A549 treated with RU486 at 1 μM for 4 hours (cell line): ENCODE data around the gene C1QA. TPM values are rescaled to one million over a fixed set of nuclear protein-coding genes. Genes with fewer than 3 reads are reported as not detected.

Experiments
- total RNA-seq: library from RNA; stranded (reverse); fragments of 200-300 nt; extraction: Qiagen RNA extraction; gene quantifications from 5 replicates; pipeline ENCODE4 v1.2.3, GENCODE V29; 2022; ENCODE audit warnings: low read depth

Gene C1QA
- total RNA-seq = not detected in 5 replicates

GRCh38 chr1:22636353-22636752, at the start of gene C1QA:
C1QA (plus strand) TSS chr1:22636628; CDS start chr1:22637617, 989 bp downstream.

GRCh38 chr1:22643381-22643780, 7.0 kb downstream of the C1QA start, which contains the start of gene C1QC:
C1QC (plus strand) TSS chr1:22643633; CDS start chr1:22644024, 391 bp downstream.

GRCh38 chr1:22652881-22653316, 16.5 kb downstream of the C1QA start, which contains the start of gene C1QB:
C1QB (plus strand) TSS chr1:22653236; CDS start chr1:22659463, 6,227 bp downstream.

Other genes starting within 250 kb of the C1QA start
- 4.7 to 5.6 TPM (median 5.3 TPM) in 5 replicates for gene ZBTB40, start 184.8 kb upstream of the C1QA start, total RNA-seq
- 0.06 to 0.07 TPM in 2 of 5 replicates, not detected in the others for gene EPHA8, start 73.1 kb upstream of the C1QA start, total RNA-seq
- gene C1QC, start 7.0 kb downstream of the C1QA start, total RNA-seq = not detected in 5 replicates
- gene C1QB, start 16.6 kb downstream of the C1QA start, total RNA-seq = not detected in 5 replicates
- 39.4 to 58.1 TPM (median 49.1 TPM) in 5 replicates for gene EPHB2, start 74.2 kb downstream of the C1QA start, total RNA-seq